ENCODE data around the gene NFATC4. TPM values are rescaled to one million over a fixed set of nuclear protein-coding genes. Genes with fewer than 3 reads are reported as not detected.

Gene NFATC4
- total RNA-seq, 1 donor from 2014 or later, result 42.5 TPM

DNA sequence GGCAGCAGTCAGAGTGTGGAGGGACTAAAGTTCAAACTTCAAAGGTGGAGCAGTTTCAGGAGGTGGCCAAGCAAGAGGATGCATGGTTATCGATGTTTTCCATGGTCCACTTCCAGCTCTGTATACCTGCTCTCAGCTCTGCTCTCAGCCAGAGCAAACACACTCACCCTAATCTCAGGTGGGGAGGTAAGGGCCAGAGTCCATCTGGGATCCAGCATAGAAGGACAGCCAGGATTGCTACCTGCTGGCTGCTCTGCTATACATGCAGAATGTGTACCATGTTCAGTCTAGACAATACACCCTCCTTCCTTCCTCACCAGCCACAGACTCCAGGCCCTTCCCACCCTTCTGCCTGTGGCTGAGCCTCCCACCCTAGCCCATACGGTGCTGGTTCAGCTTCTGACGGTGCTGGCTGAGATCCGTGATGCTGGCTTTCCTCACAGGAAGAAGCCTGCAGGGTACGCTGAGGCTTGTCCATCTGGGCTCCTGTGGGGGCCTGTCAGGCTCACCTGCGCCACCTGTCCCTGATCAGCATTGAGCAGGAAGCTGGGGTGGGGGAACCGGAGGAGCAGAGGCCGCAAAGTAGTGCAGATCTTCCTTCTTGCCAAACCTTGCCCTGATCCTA lies 59.0 kb downstream of the NFATC4 start:
- DNase-seq (ENCODE audit: extremely low read depth, low read depth, low spot score), result no peak

GRCh38 chr14:24427537-24428508 lies 59.8 kb downstream of the NFATC4 start:
- no peak for DNase-seq (ENCODE audit: extremely low read depth, low read depth, low spot score)

- DNase-seq (ENCODE audit: extremely low read depth, low read depth, low spot score), result no peak
These were observed 60.8 kb downstream of the NFATC4 start for GRCh38 chr14:24428628-24429394.

Other genes with a start within 250 kb of the NFATC4 start
- 0.29 TPM in 1 of 2 replicates, not detected in the other for gene FITM1, start 237.5 kb upstream of the NFATC4 start, total RNA-seq
- 235 and 321 TPM in 2 replicates for gene PSME1, start 232.0 kb upstream of the NFATC4 start, total RNA-seq
- gene EMC9, start 226.6 kb upstream of the NFATC4 start, total RNA-seq, result 12.3 and 16.9 TPM in 2 replicates
- gene PSME2, start 221.6 kb upstream of the NFATC4 start, total RNA-seq, result 101 and 165 TPM in 2 replicates
- gene RNF31, start 220.7 kb upstream of the NFATC4 start, total RNA-seq, result 42.1 and 77.5 TPM in 2 replicates
- gene IRF9, start 206.9 kb upstream of the NFATC4 start, total RNA-seq, result 45.4 and 73.1 TPM in 2 replicates
- gene REC8, start 196.1 kb upstream of the NFATC4 start, total RNA-seq, result 46.3 and 55.0 TPM in 2 replicates
- gene IPO4, start 179.4 kb upstream of the NFATC4 start, total RNA-seq, result 41.5 and 52.4 TPM in 2 replicates
- gene TM9SF1, start 172.7 kb upstream of the NFATC4 start, total RNA-seq, result 77.2 and 94.9 TPM in 2 replicates
- gene TSSK4, start 162.5 kb upstream of the NFATC4 start, total RNA-seq, result not detected in 2 replicates
- gene CHMP4A, start 154.7 kb upstream of the NFATC4 start, total RNA-seq, result 32.0 and 52.3 TPM in 2 replicates
- 10.2 and 11.2 TPM in 2 replicates for gene MDP1, start 152.1 kb upstream of the NFATC4 start, total RNA-seq
- gene NEDD8, start 135.8 kb upstream of the NFATC4 start, total RNA-seq, result 226 and 248 TPM in 2 replicates
- 51.6 and 94.0 TPM in 2 replicates for gene GMPR2, start 135.3 kb upstream of the NFATC4 start, total RNA-seq
- 40.6 and 42.4 TPM in 2 replicates for gene TINF2, start 125.6 kb upstream of the NFATC4 start, total RNA-seq
- gene TGM1, start 105.0 kb upstream of the NFATC4 start, total RNA-seq, result 0.64 and 2.5 TPM in 2 replicates
- 28.7 and 42.6 TPM in 2 replicates for gene RABGGTA, start 96.6 kb upstream of the NFATC4 start, total RNA-seq
- gene DHRS1, start 68.4 kb upstream of the NFATC4 start, total RNA-seq, result 18.0 and 36.1 TPM in 2 replicates
- gene NOP9, start 68.3 kb upstream of the NFATC4 start, total RNA-seq, result 19.3 and 25.6 TPM in 2 replicates
- gene CIDEB, start 60.2 kb upstream of the NFATC4 start, total RNA-seq, result 2.0 and 2.5 TPM in 2 replicates
- gene LTB4R2, start 58.0 kb upstream of the NFATC4 start, total RNA-seq, result 1.8 and 8.4 TPM in 2 replicates
- gene LTB4R, start 56.7 kb upstream of the NFATC4 start, total RNA-seq, result 5.3 and 7.9 TPM in 2 replicates
- gene ADCY4, start 33.1 kb upstream of the NFATC4 start, total RNA-seq, result 63.3 and 115 TPM in 2 replicates
- gene RIPK3, start 28.2 kb upstream of the NFATC4 start, total RNA-seq, result 1.3 and 2.6 TPM in 2 replicates
- gene NYNRIN, start 30.8 kb downstream of the NFATC4 start, total RNA-seq, result 8.5 and 19.8 TPM in 2 replicates
- 4.7 TPM in 2 replicates for gene CBLN3, start 61.5 kb downstream of the NFATC4 start, total RNA-seq
- gene KHNYN, start 61.8 kb downstream of the NFATC4 start, total RNA-seq, result 39.8 and 57.6 TPM in 2 replicates
- gene SDR39U1, start 74.6 kb downstream of the NFATC4 start, total RNA-seq, result 21.2 and 25.4 TPM in 2 replicates
- gene CMA1, start 140.1 kb downstream of the NFATC4 start, total RNA-seq, result not detected in 2 replicates
- gene CTSG, start 208.1 kb downstream of the NFATC4 start, total RNA-seq, result not detected in 2 replicates
- gene GZMH, start 241.5 kb downstream of the NFATC4 start, total RNA-seq, result not detected in 2 replicates